ENCODE results near the gene RHBDL1. TPM values are rescaled to one million over a fixed set of nuclear protein-coding genes. Genes with fewer than 3 reads are reported as not detected.

RHBDL1 gene
- total and polyA plus RNA-seq, 2 donors, result 3.1 to 5.1 TPM

GRCh38 chr16:643050-643368 lies 32.5 kb upstream of the RHBDL1 start:
- peaks cover 12 to 18% of the 10 kb centered on the region in 2 donors for H3K4me1 ChIP-seq (ENCODE audit: control insufficient read depth in 2 of 2, insufficient read depth in 2 of 2, low read length in 2 of 2)
- H3K27ac ChIP-seq (ENCODE audit: low read depth in 1 of 2, low read length in 1 of 2), result no peak overlapping the region
- H3K4me3 ChIP-seq (ENCODE audit: low read length in 2 of 2), result no peak overlapping the region
- no peak for DNase-seq (ENCODE audit: low read depth in 6 of 9, low spot score in 9 of 9)
- H3K27me3 ChIP-seq (ENCODE audit: control insufficient read depth in 2 of 2, insufficient read depth in 1 of 2, low read length in 1 of 2), result peaks cover 26 to 34% of the 10 kb centered on the region in 2 donors
- 97% methylated on average over 13 of the region's 13 CpGs for WGBS
- H3K9me3 ChIP-seq (ENCODE audit: control insufficient read depth in 2 of 2, insufficient read depth in 1 of 2, low read length in 1 of 2), result no peaks in the 10 kb centered on the region
- H3K36me3 ChIP-seq (ENCODE audit: control insufficient read depth in 2 of 2, insufficient read depth in 2 of 2, low read length in 1 of 2), result no peaks in the 10 kb centered on the region

GRCh38 chr16:644556-644955 lies 30.9 kb upstream of the RHBDL1 start:
- Histone ChIP-seq H3K4me3 (ENCODE audit: low read length in 2 of 2) (no peak overlapping the region), H3K27me3 (ENCODE audit: control insufficient read depth in 2 of 2, insufficient read depth in 1 of 2, low read length in 1 of 2) (peaks cover 26 to 34% of the 10 kb centered on the region in 2 donors), H3K36me3 (ENCODE audit: control insufficient read depth in 2 of 2, insufficient read depth in 2 of 2, low read length in 1 of 2) (no peaks in the 10 kb centered on the region), H3K9me3 (ENCODE audit: control insufficient read depth in 2 of 2, insufficient read depth in 1 of 2, low read length in 1 of 2) (no peaks in the 10 kb centered on the region), H3K4me1 (ENCODE audit: control insufficient read depth in 2 of 2, insufficient read depth in 2 of 2, low read length in 2 of 2) (peaks cover 20 to 27% of the 10 kb centered on the region in 2 donors), H3K27ac (ENCODE audit: low read depth in 1 of 2, low read length in 1 of 2) (no peak overlapping the region)
- DNase-seq (ENCODE audit: low read depth in 6 of 9, low spot score in 9 of 9), result no peak
- 95% methylated on average over 12 of the region's 12 CpGs for WGBS

- Histone ChIP-seq H3K9me3 (ENCODE audit: control insufficient read depth in 2 of 2, insufficient read depth in 1 of 2, low read length in 1 of 2) (no peaks in the 10 kb centered on the region), H3K36me3 (ENCODE audit: control insufficient read depth in 2 of 2, insufficient read depth in 2 of 2, low read length in 1 of 2) (no peaks in the 10 kb centered on the region), H3K27ac (ENCODE audit: low read depth in 1 of 2, low read length in 1 of 2) (no peak overlapping the region), H3K4me1 (ENCODE audit: control insufficient read depth in 2 of 2, insufficient read depth in 2 of 2, low read length in 2 of 2) (peaks cover 28 to 30% of the 10 kb centered on the region in 2 donors), H3K4me3 (ENCODE audit: low read length in 2 of 2) (no peak overlapping the region), H3K27me3 (ENCODE audit: control insufficient read depth in 2 of 2, insufficient read depth in 1 of 2, low read length in 1 of 2) (peaks cover 24 to 26% of the 10 kb centered on the region in 2 donors)
- 96% methylated on average over 32 of the region's 32 CpGs for WGBS
- no peak for DNase-seq (ENCODE audit: low read depth in 6 of 9, low spot score in 9 of 9)
These were observed 29.4 kb upstream of the RHBDL1 start for GRCh38 chr16:645852-646678.

GRCh38 chr16:646679-647172 lies 28.7 kb upstream of the RHBDL1 start:
- H3K27me3 ChIP-seq (ENCODE audit: control insufficient read depth in 2 of 2, insufficient read depth in 1 of 2, low read length in 1 of 2), result peaks cover 18 to 20% of the 10 kb centered on the region in 2 donors
- H3K9me3 ChIP-seq (ENCODE audit: control insufficient read depth in 2 of 2, insufficient read depth in 1 of 2, low read length in 1 of 2), result no peaks in the 10 kb centered on the region
- H3K4me1 ChIP-seq (ENCODE audit: control insufficient read depth in 2 of 2, insufficient read depth in 2 of 2, low read length in 2 of 2), result peaks cover 23 to 25% of the 10 kb centered on the region in 2 donors
- WGBS, result 96% methylated on average over 22 of the region's 22 CpGs
- DNase-seq (ENCODE audit: low read depth in 6 of 9, low spot score in 9 of 9), result no peak
- H3K4me3 ChIP-seq (ENCODE audit: low read length in 2 of 2), result no peak overlapping the region
- no peak overlapping the region for H3K27ac ChIP-seq (ENCODE audit: low read depth in 1 of 2, low read length in 1 of 2)
- peaks cover 0 to 2% of the 10 kb centered on the region in 2 donors for H3K36me3 ChIP-seq (ENCODE audit: control insufficient read depth in 2 of 2, insufficient read depth in 2 of 2, low read length in 1 of 2)

- H3K4me3 ChIP-seq (ENCODE audit: low read length in 2 of 2), result no peak overlapping the region
- H3K9me3 ChIP-seq (ENCODE audit: control insufficient read depth in 2 of 2, insufficient read depth in 1 of 2, low read length in 1 of 2), result no peaks in the 10 kb centered on the region
- H3K4me1 ChIP-seq (ENCODE audit: control insufficient read depth in 2 of 2, insufficient read depth in 2 of 2, low read length in 2 of 2), result peaks cover 19 to 25% of the 10 kb centered on the region in 2 donors
- H3K36me3 ChIP-seq (ENCODE audit: control insufficient read depth in 2 of 2, insufficient read depth in 2 of 2, low read length in 1 of 2), result peaks cover 4 to 5% of the 10 kb centered on the region in 2 donors
- no peak overlapping the region for H3K27ac ChIP-seq (ENCODE audit: low read depth in 1 of 2, low read length in 1 of 2)
- DNase-seq (ENCODE audit: low read depth in 6 of 9, low spot score in 9 of 9), result no peak
- H3K27me3 ChIP-seq (ENCODE audit: control insufficient read depth in 2 of 2, insufficient read depth in 1 of 2, low read length in 1 of 2), result peaks cover 12 to 18% of the 10 kb centered on the region in 2 donors
- WGBS, result 95% methylated on average over 25 of the region's 25 CpGs
These were observed 28.1 kb upstream of the RHBDL1 start for GRCh38 chr16:647173-647902.

- Histone ChIP-seq H3K4me1 (ENCODE audit: control insufficient read depth in 2 of 2, insufficient read depth in 2 of 2, low read length in 2 of 2) (peaks cover 18% of the 10 kb centered on the region in 2 donors), H3K27me3 (ENCODE audit: control insufficient read depth in 2 of 2, insufficient read depth in 1 of 2, low read length in 1 of 2) (peaks cover 3 to 9% of the 10 kb centered on the region in 2 donors), H3K4me3 (ENCODE audit: low read length in 2 of 2) (peak overlapping the region; percentile 57 to 70), H3K27ac (ENCODE audit: low read depth in 1 of 2, low read length in 1 of 2) (peak overlapping the region; percentile 23 to 43), H3K9me3 (ENCODE audit: control insufficient read depth in 2 of 2, insufficient read depth in 1 of 2, low read length in 1 of 2) (no peaks in the 10 kb centered on the region), H3K36me3 (ENCODE audit: control insufficient read depth in 2 of 2, insufficient read depth in 2 of 2, low read length in 1 of 2) (peaks cover 5 to 7% of the 10 kb centered on the region in 2 donors)
- 37% methylated on average over 24 of the region's 24 CpGs for WGBS
- no peak for DNase-seq (ENCODE audit: low read depth in 6 of 9, low spot score in 9 of 9)
These were observed 27.2 kb upstream of the RHBDL1 start for GRCh38 chr16:648071-648780.

- under 1% methylated on average over 91 of the region's 91 CpGs for WGBS
- Histone ChIP-seq H3K4me3 (ENCODE audit: low read length in 2 of 2) (peak within 1 kb of the TSS; percentile 57 to 70), H3K9me3 (ENCODE audit: control insufficient read depth in 2 of 2, insufficient read depth in 1 of 2, low read length in 1 of 2) (no peaks in the 10 kb centered on the region), H3K4me1 (ENCODE audit: control insufficient read depth in 2 of 2, insufficient read depth in 2 of 2, low read length in 2 of 2) (peaks cover 18% of the 10 kb centered on the region in 2 donors), H3K36me3 (ENCODE audit: control insufficient read depth in 2 of 2, insufficient read depth in 2 of 2, low read length in 1 of 2) (peaks cover 7 to 13% of the 10 kb centered on the region in 2 donors), H3K27ac (ENCODE audit: low read depth in 1 of 2, low read length in 1 of 2) (peak within 1 kb of the TSS; percentile 23 to 53), H3K27me3 (ENCODE audit: control insufficient read depth in 2 of 2, insufficient read depth in 1 of 2, low read length in 1 of 2) (peaks cover 0 to 2% of the 10 kb centered on the region in 2 donors)
- DNase-seq (ENCODE audit: low read depth in 6 of 9, low spot score in 9 of 9), result peak; percentile 69 to 93 (median 84)
These were observed 26.5 kb upstream of the RHBDL1 start, which contains the start of gene WDR90 for GRCh38 chr16:648781-649589. WDR90 (plus strand) TSS chr16:649365; CDS start chr16:649417, 52 bp downstream.

GRCh38 chr16:649631-650030 lies 25.8 kb upstream of the RHBDL1 start:
- no peak for DNase-seq (ENCODE audit: low read depth in 6 of 9, low spot score in 9 of 9)
- Histone ChIP-seq H3K27ac (ENCODE audit: low read depth in 1 of 2, low read length in 1 of 2) (no peak overlapping the region), H3K9me3 (ENCODE audit: control insufficient read depth in 2 of 2, insufficient read depth in 1 of 2, low read length in 1 of 2) (no peaks in the 10 kb centered on the region), H3K4me3 (ENCODE audit: low read length in 2 of 2) (peak overlapping the region; percentile 57 to 70), H3K4me1 (ENCODE audit: control insufficient read depth in 2 of 2, insufficient read depth in 2 of 2, low read length in 2 of 2) (peaks cover 18% of the 10 kb centered on the region in 2 donors), H3K27me3 (ENCODE audit: control insufficient read depth in 2 of 2, insufficient read depth in 1 of 2, low read length in 1 of 2) (no peaks in the 10 kb centered on the region), H3K36me3 (ENCODE audit: control insufficient read depth in 2 of 2, insufficient read depth in 2 of 2, low read length in 1 of 2) (peaks cover 7 to 13% of the 10 kb centered on the region in 2 donors)
- WGBS, result 3% methylated on average over 44 of the region's 44 CpGs

All from thymus (tissue), 11 donors.